ENCODE data around the gene ZNF665.
"Not testable (repeated sequence)": the region's sequence is repeated elsewhere in the genome, so short reads cannot be mapped to it uniquely, and the experiment has no call there.

ZNF665 gene

GRCh38 chr19:53131727-53132126 lies 61.4 kb downstream of the ZNF665 start:
- TF ChIP-seq, protein P1, sequence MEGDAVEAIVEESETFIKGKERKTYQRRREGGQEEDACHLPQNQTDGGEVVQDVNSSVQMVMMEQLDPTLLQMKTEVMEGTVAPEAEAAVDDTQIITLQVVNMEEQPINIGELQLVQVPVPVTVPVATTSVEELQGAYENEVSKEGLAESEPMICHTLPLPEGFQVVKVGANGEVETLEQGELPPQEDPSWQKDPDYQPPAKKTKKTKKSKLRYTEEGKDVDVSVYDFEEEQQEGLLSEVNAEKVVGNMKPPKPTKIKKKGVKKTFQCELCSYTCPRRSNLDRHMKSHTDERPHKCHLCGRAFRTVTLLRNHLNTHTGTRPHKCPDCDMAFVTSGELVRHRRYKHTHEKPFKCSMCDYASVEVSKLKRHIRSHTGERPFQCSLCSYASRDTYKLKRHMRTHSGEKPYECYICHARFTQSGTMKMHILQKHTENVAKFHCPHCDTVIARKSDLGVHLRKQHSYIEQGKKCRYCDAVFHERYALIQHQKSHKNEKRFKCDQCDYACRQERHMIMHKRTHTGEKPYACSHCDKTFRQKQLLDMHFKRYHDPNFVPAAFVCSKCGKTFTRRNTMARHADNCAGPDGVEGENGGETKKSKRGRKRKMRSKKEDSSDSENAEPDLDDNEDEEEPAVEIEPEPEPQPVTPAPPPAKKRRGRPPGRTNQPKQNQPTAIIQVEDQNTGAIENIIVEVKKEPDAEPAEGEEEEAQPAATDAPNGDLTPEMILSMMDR (IDR thresholded peaks at IDR 0.05; ENCODE audit: extremely low read depth, insufficient read depth, missing control alignments): no peak
- in situ Hi-C loops (cut with MboI; ENCODE audit: low pct_unique_long_range_greater_than_20kb, low sequenced_read_pairs, unreplicated experiment): no loop called here
- DNase-seq (ENCODE audit: low spot score): no peak

GRCh38 chr19:53131085-53131590 lies 62.0 kb downstream of the ZNF665 start:
- TF ChIP-seq, protein P1 (IDR thresholded peaks at IDR 0.05; ENCODE audit: extremely low read depth, insufficient read depth, missing control alignments): no peak
- DNase-seq (ENCODE audit: low spot score): no peak
- in situ Hi-C loops (cut with MboI; ENCODE audit: low pct_unique_long_range_greater_than_20kb, low sequenced_read_pairs, unreplicated experiment): no loop called here

DNA sequence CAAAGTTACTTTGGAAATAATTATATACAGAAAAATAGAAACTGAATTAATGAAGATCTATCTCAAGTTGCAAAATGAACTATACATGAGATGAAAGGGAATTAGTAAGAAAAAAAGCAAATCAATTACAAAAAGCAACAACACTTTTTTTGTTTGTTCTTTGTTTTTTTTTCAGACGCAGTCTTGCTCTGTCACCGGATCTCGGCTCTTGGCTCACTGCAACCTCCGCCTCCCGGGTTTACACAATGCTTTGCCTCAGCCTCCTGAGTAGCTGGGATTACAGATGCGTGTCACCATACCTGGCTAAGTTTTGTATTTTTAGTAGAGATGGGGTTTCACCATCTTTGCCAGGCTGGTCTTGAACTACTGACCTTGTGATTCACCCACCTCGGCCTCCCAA lies 62.7 kb downstream of the ZNF665 start:
- in situ Hi-C loops (cut with MboI; ENCODE audit: low pct_unique_long_range_greater_than_20kb, low sequenced_read_pairs, unreplicated experiment): no loop called here
- TF ChIP-seq, protein P1 (IDR thresholded peaks at IDR 0.05; ENCODE audit: extremely low read depth, insufficient read depth, missing control alignments): no peak
- DNase-seq (ENCODE audit: low spot score): no peak

DNA sequence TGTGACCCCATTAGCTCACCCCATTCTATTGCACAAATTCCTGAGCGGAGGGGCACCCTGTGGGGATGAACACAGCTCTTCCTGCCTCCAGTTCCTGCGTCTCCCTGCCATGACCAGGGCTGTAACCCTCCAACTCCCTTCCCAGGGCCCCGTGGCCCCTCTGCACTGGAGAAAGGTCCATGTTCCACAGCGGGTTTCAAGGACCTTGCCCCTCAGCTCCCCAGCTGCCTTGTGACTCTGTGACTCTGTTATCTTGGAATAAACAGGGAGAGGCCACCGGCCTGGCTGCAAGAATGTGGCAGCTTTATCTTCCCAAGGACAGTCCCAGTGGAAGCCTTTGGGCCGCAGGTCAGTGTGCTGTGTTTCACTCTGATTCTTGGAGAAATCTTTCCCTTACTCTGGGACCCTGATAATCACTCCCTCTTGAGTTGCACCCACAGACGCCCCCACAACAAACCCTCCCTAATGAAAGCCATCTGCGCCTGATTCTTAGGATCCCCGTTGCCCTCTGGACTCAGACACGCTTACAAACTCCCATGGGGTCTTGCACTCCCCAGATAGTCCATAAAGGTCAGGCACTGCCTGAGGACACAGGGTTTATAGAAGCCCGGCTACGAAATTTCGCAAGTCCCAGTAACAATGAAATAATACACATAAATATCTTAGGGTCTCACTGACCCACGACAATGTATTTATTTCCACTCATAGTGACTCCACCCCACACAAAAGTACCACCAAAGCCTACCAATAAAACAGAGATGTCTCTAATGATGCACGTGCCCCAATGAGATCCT lies 66.2 kb downstream of the ZNF665 start:
- in situ Hi-C loops (cut with MboI; ENCODE audit: low pct_unique_long_range_greater_than_20kb, low sequenced_read_pairs, unreplicated experiment); DNase-seq (ENCODE audit: low spot score): not testable (repeated sequence)

- TF ChIP-seq, protein P1 (IDR thresholded peaks at IDR 0.05; ENCODE audit: extremely low read depth, insufficient read depth, missing control alignments): no peak
- DNase-seq (ENCODE audit: low spot score): no peak
- in situ Hi-C loops (cut with MboI; ENCODE audit: low pct_unique_long_range_greater_than_20kb, low sequenced_read_pairs, unreplicated experiment): no loop called here
Measured at GRCh38 chr19:53123400-53123799, 69.8 kb downstream of the ZNF665 start.

Measured in GM13977 (cell line).